Colon (tissue), 2 donors: ENCODE results near the gene ZNF384.
"Not testable (repeated sequence)": the region's sequence is repeated elsewhere in the genome, so short reads cannot be mapped to it uniquely, and the experiment has no call there.

Experiments
- FAIRE-seq: peaks from 2 replicates; lab custom pipeline; 2012; peaks lifted over from hg19 to GRCh38; lab: Jason Lieb, UNC
- donor health status: control.
- donor health status: control.

Gene ZNF384

GRCh38 chr12:6688999-6689882 lies at the start of gene ZNF384:
Gene ZNF384, minus strand, starts transcription at chr12:6689375. Its CDS starts 9,855 bp downstream, at chr12:6679520.
- peak; percentile 60 for FAIRE-seq

GRCh38 chr12:6736754-6737153 lies 47.6 kb upstream of the ZNF384 start:
- no peak for FAIRE-seq

- no peak for FAIRE-seq
Observed at GRCh38 chr12:6735448-6736191, 46.4 kb upstream of the ZNF384 start.

- FAIRE-seq, result no peak
Observed at GRCh38 chr12:6734506-6735387, 45.6 kb upstream of the ZNF384 start.

GRCh38 chr12:6730169-6730568 lies 41.0 kb upstream of the ZNF384 start:
- no peak for FAIRE-seq

- no peak for FAIRE-seq
Observed at GRCh38 chr12:6729186-6729585, 40.0 kb upstream of the ZNF384 start.

GRCh38 chr12:6725350-6725749 lies 36.2 kb upstream of the ZNF384 start:
- FAIRE-seq, result no peak

- no peak for FAIRE-seq
Observed at GRCh38 chr12:6724409-6724797, 35.2 kb upstream of the ZNF384 start.

GRCh38 chr12:6723607-6724408 lies 34.6 kb upstream of the ZNF384 start, which contains the start of gene COPS7A:
Gene COPS7A, plus strand, starts transcription at chr12:6724046. Its CDS starts 611 bp downstream, at chr12:6724657.
- FAIRE-seq, result peak; percentile 55

- FAIRE-seq, result no peak
Observed at GRCh38 chr12:6722863-6723262, 33.7 kb upstream of the ZNF384 start.

GRCh38 chr12:6716874-6717437 lies 27.8 kb upstream of the ZNF384 start:
- no peak for FAIRE-seq

- not testable (repeated sequence) for FAIRE-seq
Observed at GRCh38 chr12:6716031-6716873, 27.1 kb upstream of the ZNF384 start.

GRCh38 chr12:6708960-6709394 lies 19.8 kb upstream of the ZNF384 start:
- no peak for FAIRE-seq

GRCh38 chr12:6708351-6708750 lies 19.2 kb upstream of the ZNF384 start:
- FAIRE-seq, result not testable (repeated sequence)

GRCh38 chr12:6703631-6704030 lies 14.5 kb upstream of the ZNF384 start:
- FAIRE-seq, result no peak

- FAIRE-seq, result no peak
Observed at GRCh38 chr12:6701078-6701768, 12.0 kb upstream of the ZNF384 start.

- FAIRE-seq, result no peak
Observed at GRCh38 chr12:6700646-6701051, 11.5 kb upstream of the ZNF384 start, which contains the start of gene PIANP. Gene PIANP, minus strand, starts transcription at chr12:6700815. Its CDS starts 2,754 bp downstream, at chr12:6698061.

- FAIRE-seq, result no peak
Observed at GRCh38 chr12:6699989-6700645, 10.9 kb upstream of the ZNF384 start.
